Hepatocyte (in vitro differentiated cells): Measurements from ENCODE around the gene SLC15A5.

Experiments used
- EZH2 ChIP-seq: fragments of 200-600 bp; sonication (generic); IDR thresholded peaks from 2 replicates; pipeline ENCODE4 v1.6.1; 2016; ENCODE audit warnings: antibody characterized with exemption, mild to moderate bottlenecking, borderline replicate concordance
- EZH2phosphoT487 ChIP-seq: fragments of 200-600 bp; sonication (generic); IDR thresholded peaks from one replicate; pipeline ENCODE4 v1.6.1; 2018; ENCODE audit warnings: antibody characterized with exemption, mild to moderate bottlenecking, low read depth, moderate library complexity; ENCODE audit not compliant: unreplicated experiment, severe bottlenecking
- TF ChIP-seq, protein P1 (sequence below): fragments of 200-600 bp; sonication (generic); IDR thresholded peaks from 2 replicates; pipeline ENCODE4 v1.5.1; 2016; ENCODE audit warnings: antibody characterized with exemption, mild to moderate bottlenecking; ENCODE audit not compliant: poor library complexity

DNA sequence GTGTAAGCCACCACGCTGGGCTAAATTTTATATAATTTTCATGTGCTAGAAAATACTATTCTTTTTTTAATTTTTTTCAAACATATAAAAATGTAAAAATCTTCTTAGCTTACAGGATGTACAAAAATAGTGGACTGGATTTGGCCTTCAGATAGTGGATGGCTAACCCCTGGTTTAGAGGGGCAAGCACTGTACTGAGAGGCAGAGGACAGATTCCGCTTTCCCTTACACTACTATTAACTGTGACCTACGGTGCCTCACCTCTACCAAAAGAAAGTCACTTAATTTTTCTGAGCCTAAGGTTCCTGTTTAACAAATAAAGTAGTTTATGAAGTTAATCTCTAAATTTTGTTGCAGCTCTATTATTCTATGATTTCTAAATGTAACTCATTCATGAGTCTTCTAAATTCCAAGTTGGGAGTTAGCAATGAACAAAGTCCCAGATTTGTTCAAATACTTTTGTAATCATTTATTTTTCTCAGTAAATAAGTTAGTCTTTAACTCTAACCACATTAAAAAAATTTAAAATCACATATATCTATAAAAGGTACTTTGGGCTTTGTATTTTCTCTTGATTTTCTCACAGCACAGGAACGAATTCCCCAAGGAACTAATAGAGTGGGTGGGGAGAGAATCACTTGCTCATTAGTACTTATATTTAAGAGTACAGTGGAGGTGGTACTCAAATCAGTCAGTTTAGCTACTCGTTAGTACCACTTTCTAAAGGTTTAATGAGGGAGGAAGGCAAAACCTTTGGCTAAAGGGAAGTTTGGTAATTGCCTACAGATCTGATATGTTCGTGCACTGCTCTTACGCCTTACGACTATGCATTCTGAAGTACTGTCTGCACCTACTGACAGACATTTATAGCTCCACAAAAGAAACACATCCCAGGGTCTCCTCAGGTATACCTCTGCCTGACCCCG is 33.7 kb downstream of the SLC15A5 start:
- TF ChIP-seq, protein P1, sequence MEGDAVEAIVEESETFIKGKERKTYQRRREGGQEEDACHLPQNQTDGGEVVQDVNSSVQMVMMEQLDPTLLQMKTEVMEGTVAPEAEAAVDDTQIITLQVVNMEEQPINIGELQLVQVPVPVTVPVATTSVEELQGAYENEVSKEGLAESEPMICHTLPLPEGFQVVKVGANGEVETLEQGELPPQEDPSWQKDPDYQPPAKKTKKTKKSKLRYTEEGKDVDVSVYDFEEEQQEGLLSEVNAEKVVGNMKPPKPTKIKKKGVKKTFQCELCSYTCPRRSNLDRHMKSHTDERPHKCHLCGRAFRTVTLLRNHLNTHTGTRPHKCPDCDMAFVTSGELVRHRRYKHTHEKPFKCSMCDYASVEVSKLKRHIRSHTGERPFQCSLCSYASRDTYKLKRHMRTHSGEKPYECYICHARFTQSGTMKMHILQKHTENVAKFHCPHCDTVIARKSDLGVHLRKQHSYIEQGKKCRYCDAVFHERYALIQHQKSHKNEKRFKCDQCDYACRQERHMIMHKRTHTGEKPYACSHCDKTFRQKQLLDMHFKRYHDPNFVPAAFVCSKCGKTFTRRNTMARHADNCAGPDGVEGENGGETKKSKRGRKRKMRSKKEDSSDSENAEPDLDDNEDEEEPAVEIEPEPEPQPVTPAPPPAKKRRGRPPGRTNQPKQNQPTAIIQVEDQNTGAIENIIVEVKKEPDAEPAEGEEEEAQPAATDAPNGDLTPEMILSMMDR: no peak
- TF ChIP-seq EZH2 (no peak), EZH2phosphoT487 (no peak)
